Testis (tissue), 2 donors: ENCODE measurements around the gene CCR5.

Experiments
- POLR2A ChIP-seq: fragments of 450-650 bp; IDR thresholded peaks from one replicate; pipeline ENCODE4 v1.6.1; 2017; ENCODE audit warnings: antibody characterized with exemption, mild to moderate bottlenecking, moderate library complexity
- TF ChIP-seq, protein P1 (sequence below), 3 experiments: fragments of 450-650 bp in 2 of 3; fragments of 200-600 bp in 1 of 3; sonication (generic) in 1 of 3; IDR thresholded peaks; one replicate each; pipeline ENCODE4 v1.5.1; 2016 to 2019; ENCODE audit warnings: antibody characterized with exemption in 3 of 3, mild to moderate bottlenecking in 2 of 3, moderate library complexity in 1 of 3

DNA sequence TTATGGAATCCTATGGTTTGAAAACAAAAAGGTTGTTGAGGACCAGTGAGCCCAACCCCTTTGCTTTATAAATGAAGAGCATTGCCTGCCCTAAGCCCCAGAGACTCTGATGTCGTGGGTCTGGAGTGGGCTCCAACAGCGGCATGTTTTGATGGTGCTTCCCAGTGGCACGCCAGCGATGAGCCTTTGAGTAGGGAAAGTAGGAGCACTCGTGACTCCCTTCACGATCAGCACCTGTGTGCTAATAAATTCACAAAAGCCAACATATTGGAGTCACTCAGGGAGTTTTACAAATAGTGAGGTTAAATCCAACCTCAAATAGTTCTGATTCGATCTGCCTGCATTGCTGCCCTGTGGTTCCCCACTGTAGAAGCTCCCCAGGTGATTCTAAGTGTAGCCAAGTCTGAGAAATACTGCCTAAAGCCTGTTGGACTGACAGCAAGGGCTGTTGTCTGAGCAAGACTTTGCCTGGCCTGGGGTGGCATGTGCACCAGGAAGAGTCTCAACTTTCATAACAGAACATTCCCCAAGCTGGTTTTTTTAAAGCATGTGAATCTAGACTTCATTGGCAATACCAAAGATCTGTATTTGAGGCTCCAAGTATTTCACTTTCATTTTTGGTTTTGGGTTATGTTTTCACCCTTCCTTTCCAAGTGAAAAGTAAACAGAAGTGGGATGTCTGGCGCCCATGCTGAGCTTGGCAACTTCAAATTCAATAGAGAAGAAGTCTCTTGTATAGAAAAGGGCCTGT lies 9.9 kb downstream of the CCR5 start:
- TF ChIP-seq, protein P1, sequence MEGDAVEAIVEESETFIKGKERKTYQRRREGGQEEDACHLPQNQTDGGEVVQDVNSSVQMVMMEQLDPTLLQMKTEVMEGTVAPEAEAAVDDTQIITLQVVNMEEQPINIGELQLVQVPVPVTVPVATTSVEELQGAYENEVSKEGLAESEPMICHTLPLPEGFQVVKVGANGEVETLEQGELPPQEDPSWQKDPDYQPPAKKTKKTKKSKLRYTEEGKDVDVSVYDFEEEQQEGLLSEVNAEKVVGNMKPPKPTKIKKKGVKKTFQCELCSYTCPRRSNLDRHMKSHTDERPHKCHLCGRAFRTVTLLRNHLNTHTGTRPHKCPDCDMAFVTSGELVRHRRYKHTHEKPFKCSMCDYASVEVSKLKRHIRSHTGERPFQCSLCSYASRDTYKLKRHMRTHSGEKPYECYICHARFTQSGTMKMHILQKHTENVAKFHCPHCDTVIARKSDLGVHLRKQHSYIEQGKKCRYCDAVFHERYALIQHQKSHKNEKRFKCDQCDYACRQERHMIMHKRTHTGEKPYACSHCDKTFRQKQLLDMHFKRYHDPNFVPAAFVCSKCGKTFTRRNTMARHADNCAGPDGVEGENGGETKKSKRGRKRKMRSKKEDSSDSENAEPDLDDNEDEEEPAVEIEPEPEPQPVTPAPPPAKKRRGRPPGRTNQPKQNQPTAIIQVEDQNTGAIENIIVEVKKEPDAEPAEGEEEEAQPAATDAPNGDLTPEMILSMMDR (IDR thresholded peaks at IDR 0.05): no peak
- no peak for TF ChIP-seq POLR2A
